ENCODE results near the gene PROM2.

DNA sequence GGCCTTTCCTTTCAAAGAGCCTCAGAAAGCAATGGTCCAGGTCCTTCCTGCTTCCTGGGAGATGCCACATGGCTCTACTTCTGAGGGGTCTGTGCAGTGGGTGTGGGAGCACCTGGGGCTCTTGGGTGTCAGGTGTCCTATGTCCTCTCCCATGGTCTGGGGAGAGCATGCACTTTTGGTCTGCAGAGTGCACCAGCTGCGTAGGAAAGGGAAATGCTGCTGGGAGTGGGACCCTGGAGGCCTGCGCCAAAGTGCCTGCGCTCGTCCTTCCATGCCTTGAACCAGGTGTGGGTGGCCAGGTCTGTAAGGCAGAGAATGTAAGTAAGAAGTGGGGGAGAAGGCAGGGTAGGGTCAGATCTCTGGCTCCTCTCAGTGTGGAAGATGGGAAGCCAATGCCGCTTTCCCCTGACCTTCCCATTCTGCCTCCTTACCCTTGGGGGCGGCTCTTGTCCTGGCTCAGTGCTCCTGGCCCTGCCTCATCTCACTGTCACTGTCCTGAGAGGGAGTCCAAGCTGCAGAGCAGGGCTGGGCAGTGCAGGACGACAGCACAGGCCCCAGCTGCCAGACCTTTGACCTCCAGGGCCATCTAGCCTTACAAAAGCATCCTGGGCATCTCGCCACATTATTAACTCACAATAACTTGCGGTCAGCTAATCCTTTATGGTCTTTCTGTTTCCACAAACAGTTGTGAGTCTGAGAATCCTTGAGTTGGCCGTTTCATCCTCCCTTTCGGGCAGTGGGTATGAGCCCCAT lies 6.6 kb upstream of the PROM2 start:
- TF ChIP-seq, protein P1, sequence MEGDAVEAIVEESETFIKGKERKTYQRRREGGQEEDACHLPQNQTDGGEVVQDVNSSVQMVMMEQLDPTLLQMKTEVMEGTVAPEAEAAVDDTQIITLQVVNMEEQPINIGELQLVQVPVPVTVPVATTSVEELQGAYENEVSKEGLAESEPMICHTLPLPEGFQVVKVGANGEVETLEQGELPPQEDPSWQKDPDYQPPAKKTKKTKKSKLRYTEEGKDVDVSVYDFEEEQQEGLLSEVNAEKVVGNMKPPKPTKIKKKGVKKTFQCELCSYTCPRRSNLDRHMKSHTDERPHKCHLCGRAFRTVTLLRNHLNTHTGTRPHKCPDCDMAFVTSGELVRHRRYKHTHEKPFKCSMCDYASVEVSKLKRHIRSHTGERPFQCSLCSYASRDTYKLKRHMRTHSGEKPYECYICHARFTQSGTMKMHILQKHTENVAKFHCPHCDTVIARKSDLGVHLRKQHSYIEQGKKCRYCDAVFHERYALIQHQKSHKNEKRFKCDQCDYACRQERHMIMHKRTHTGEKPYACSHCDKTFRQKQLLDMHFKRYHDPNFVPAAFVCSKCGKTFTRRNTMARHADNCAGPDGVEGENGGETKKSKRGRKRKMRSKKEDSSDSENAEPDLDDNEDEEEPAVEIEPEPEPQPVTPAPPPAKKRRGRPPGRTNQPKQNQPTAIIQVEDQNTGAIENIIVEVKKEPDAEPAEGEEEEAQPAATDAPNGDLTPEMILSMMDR (IDR thresholded peaks at IDR 0.05; ENCODE audit: insufficient read depth, low read depth, low read length): no peak
- TF ChIP-seq EZH2 (IDR thresholded peaks at IDR 0.05; ENCODE audit: insufficient read depth, low read length): no peak
